GM18907 (cell line): ENCODE measurements around the gene SYCE1.

Source experiments
- ATAC-seq: cut with Tn5 transposase; IDR thresholded peaks from one replicate; pipeline ENCODE4 v1.9.1; 2021; ENCODE audit warnings: mild to moderate bottlenecking, moderate library complexity; ENCODE audit not compliant: unreplicated experiment

Gene SYCE1

GRCh38 chr10:133516057-133516456, 49.3 kb downstream of the SYCE1 start:
- ATAC-seq = no peak

GRCh38 chr10:133515471-133515870, 49.9 kb downstream of the SYCE1 start:
- ATAC-seq = no peak

- ATAC-seq = no peak
Observed at GRCh38 chr10:133511907-133512528, 53.4 kb downstream of the SYCE1 start.

- ATAC-seq = no peak
Observed at GRCh38 chr10:133511408-133511807, 54.0 kb downstream of the SYCE1 start.

- ATAC-seq = no peak
Observed at GRCh38 chr10:133509700-133510099, 55.7 kb downstream of the SYCE1 start.
